GM18858 (cell line): ENCODE measurements around the gene OSBPL10.

ENCODE experiments used
- ATAC-seq: cut with Tn5 transposase; IDR thresholded peaks from one replicate; pipeline ENCODE4 v1.9.1; 2021; ENCODE audit not compliant: unreplicated experiment

Gene OSBPL10

GRCh38 chr3:31680072-31680870 lies 300.8 kb downstream of the OSBPL10 start:
- no peak for ATAC-seq

DNA sequence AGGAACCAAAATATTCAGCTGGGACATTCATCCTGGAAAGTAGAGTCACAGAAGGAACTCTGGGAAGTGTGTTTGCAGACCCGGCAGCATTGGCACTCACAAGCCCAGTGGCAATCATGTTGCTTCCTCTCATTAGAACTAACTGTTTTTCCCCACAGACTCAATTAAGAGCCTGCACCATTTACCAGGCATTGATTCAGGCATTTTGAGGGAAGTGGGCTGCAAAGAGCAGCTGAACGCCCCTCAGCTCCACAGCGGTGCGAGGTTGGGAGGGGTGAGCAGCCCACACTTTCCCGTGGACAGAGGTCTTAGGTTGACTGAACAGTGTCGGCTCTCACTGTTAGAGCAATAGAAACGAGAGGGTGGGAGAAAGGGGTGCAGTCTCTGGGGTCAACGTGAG lies 304.5 kb downstream of the OSBPL10 start:
- ATAC-seq: no peak

DNA sequence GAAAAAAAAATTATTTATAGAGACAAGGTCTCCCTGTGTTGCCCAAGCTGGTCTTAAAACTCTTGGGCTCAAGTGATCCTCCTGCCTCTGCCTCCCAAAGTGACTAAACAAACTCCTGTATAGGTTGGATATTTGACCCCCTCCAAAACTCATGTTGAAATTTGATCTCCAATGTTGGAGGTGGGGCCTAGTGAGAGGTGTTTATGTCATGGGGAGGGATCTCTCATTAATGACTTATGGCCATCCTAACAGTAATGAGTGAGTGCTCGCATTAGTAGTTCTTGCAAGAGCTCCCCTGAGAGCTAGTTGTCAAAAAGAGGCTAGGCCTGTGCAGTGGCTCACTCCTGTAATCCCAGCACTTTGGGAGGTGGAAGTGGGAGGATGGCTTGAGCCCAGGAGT lies 307.1 kb downstream of the OSBPL10 start:
- ATAC-seq: no peak

DNA sequence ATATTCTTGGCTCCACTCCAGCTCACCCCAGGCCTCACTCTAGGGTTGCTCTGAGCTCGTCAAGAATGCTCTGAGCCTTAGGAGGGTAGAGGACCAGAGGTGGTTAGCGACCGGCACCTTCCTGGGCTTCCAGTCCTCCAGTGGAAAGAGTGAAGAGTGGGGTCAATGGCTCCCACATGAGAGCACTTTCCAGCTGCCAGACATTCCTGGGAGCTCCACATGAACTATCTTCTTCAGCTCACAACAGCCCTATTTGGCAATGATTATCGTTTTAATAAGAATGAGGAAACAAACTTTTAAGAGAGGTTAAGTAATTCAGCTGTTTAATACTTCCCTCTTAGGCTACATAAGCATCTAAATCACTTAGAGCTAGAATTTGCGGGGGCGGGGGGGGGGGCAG lies 309.1 kb downstream of the OSBPL10 start:
- ATAC-seq: no peak

DNA sequence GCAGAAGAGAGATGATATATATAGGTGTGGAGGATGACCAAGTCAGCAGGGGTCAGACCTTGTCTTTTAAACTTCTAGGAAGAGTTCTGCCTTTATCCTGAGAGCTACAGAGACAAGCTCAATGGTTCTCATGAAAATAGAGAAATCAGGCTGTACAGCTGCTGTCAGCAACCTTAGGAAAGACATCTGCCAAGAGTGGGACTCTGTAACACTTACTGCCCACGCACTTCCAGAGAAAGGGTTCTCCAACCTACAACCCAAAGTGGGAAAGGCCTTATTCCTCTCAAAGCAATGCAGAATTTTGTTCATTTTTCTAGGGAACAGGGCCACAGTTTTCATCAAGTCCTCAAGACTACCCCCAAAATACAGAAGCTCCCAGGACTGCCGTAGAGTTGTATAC lies 309.6 kb downstream of the OSBPL10 start:
- no peak for ATAC-seq

GRCh38 chr3:31670722-31671121 lies 310.3 kb downstream of the OSBPL10 start:
- ATAC-seq: no peak

DNA sequence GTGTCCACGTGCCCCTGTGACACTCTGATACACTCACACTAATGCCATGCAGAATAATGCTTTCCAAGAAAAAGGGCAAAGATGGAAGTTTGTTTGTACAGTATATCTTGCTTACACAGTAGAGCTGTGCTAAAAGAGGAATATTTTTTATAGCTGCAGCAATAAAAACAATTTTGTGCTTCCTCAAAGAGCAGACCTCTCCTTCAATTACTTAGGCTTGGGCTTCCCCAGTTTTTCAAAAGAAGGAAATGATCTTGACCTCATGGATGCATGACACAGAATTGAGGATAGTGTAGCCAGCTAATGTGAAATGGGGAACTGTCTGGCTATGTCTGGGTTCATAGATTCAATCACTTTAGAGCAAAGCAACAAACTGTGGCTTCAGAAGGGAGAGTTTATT lies 310.9 kb downstream of the OSBPL10 start:
- no peak for ATAC-seq

DNA sequence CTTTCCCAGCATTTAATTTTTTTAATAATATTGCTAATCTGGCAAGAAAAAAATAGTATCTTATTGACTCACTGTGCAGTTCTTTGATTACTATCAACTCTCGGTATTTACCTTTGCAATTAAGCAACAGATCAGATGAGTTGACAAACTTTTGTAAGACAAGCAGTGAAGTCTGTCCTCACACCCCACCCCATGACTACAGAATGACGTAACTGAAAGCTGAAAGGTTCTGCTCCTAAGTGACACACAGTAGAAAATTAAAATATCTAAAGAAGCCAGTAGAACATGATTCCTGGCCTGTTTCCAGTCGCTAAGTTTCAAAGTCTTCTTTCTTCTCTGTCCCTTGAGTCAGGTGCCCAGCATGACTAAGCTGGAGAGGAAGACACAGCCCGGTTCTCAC lies 312.8 kb downstream of the OSBPL10 start:
- no peak for ATAC-seq

- ATAC-seq: no peak
Observed at GRCh38 chr3:31667582-31667981, 313.5 kb downstream of the OSBPL10 start.

DNA sequence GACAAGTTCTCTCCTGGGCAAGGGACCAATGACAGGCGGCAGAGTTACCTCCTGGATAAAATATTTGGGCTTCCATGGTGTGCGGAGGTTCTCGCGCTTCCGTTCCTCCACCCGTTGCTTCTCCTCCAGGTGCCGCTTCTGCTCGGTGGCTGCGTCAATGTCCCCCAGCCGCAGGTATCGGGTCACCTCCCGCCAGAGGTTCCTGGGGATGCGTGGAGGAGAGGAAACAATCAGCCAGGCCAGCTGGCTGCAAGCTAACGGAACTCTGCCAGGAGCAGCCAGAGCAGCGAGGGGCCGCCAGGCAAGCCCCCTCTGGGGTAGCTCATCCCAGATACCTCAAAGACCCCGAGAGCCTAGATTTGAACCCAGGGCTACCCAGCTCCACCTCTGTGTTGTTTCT lies 317.0 kb downstream of the OSBPL10 start:
- ATAC-seq: no peak

DNA sequence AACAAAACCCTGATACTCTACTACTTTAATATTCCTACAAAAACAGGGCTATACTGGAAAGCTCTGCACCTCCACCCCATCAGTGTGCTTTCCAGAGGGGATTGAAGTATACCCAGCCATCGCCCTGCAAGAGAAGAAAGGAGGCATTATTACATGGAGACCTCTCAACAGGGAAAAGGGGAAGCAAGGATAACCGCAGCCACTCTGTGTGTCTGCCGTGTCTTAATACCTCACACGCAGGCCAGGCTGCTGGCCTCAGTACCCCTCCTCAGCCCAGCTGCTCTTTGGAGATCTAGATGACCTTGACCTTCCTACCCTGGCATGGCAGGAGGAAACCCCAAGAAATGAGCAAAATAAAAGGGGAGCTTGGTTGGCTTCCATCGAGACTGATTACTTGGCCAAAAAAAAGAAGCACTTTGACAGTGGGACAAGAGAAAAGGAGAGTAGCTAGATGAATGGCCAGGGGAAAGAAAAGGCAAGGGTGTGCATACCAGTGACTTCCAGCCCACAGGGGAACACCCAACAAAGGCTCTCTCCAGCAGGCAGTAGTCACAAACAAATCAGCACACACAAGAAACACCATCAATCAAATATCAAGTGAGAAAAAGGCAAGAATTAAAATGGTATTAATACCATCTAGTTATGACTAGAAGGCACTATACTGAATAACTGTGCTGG lies 318.9 kb downstream of the OSBPL10 start:
- no peak for ATAC-seq

DNA sequence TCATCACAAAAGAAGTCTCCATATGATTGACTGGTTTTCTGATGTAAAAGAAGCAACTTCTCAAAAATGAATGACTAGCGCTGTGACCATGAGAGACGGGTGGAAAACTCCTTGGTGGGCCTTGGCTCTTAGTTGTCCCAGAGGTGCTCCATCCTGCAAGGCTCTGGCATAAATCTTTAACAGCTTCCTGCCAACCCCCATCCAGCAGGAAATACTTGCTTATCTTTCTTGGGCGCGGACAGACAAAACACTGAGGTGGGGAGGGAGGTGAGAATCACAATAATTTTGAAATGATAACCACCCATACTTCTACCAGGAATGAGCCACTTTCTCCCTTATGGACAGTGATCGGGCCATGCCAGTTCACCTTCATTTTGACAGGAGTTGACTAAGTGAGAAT lies 319.8 kb downstream of the OSBPL10 start:
- ATAC-seq: no peak

DNA sequence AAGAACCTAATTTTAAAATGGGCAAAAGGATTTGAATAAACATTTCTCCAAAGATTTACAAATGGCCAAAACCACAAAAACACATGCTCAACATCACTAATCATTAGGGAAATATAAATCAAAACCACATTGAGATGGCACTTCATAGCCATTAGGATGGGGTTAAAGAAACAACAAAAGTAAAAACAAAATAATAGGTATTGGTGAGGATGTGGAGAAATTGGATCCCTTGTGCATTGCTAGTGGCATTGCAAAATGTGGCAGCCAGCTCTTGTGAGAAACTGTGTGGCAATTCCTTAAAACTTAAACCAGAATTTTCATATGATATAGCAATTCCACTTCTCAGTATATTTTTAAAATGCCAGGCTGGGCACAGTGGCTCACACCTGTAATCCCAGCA lies 321.8 kb downstream of the OSBPL10 start:
- no peak for ATAC-seq

- no peak for ATAC-seq
Observed at GRCh38 chr3:31654998-31655397, 326.1 kb downstream of the OSBPL10 start.

GRCh38 chr3:31653464-31653863 lies 327.6 kb downstream of the OSBPL10 start:
- ATAC-seq: no peak

DNA sequence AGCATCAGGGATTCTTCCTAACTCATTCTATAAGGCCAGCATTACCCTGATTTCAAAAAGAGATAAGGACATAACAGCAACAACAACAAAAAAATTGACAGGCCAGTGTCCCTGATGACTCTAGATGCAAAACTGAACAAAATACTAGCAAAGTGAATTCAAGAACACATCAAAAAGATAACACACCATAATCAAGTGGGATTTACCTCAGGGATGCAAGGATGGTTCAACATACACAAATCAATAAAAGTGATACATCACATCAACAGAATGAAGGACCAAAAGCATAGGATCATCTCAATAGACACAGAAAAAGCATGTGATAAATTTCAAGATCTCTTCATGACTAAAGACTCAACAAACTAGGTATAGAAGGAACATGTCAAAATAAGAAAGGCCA lies 328.8 kb downstream of the OSBPL10 start:
- no peak for ATAC-seq

- no peak for ATAC-seq
Observed at GRCh38 chr3:31648286-31648968, 332.6 kb downstream of the OSBPL10 start.

DNA sequence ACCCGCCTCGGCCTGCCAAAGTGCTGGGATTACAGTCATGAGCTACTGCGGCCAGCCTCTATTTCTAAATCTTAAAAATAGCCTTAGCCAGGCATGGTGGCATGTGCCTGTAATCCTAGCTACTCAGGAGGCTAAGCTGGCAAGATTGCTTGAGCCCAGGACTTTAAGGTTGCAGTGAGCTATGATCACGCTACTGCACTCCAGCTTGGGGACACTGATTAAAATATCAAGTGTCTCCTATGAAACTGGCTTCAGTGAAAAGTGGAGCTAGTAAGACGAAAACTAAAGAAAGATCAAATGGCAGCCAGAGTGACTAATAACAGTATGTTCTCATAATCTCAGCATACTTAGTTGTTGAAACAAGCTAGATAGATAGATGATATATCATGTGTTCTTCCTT lies 335.8 kb downstream of the OSBPL10 start:
- ATAC-seq: no peak

GRCh38 chr3:31639828-31640227 lies 341.2 kb downstream of the OSBPL10 start:
- no peak for ATAC-seq

- ATAC-seq: peak; percentile 30
Observed at GRCh38 chr3:31636694-31637442, 344.2 kb downstream of the OSBPL10 start.

DNA sequence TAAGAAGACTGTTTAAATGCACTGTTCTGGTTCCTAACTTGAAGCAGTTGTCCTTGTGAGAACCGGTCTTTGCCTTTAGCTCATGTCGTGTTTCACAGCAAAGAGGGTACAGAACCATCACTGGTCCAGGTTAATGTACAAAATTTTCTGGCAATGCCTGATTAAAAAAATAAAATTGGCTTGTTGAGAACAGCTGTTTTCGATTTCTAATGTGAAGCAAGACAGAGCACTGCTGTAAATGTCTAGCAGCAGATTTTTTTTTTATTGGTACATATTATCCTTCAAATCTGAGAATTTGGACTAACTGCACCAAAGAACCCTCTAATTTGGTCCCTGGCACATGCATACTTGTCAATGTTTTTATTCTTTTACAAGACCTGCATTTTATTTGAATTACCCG lies 345.0 kb downstream of the OSBPL10 start:
- ATAC-seq: no peak
